Spleen (tissue), 13 donors: ENCODE data around the gene PADI2. TPM values are rescaled to one million over a fixed set of nuclear protein-coding genes. Genes with fewer than 3 reads are reported as not detected.

Experiments used
- DNase-seq: peaks from one replicate; pipeline ENCODE4 v3.0.0-alpha.2; 2020
- H3K27ac ChIP-seq, 8 donors: fragments of 200-600 bp; sonication (generic) in 7 of 8; 1 replicate in 4 of 8; 2 replicates in 4 of 8; pipeline versions ENCODE4 v1.5.0 to v1.8.0; 2016 to 2021; ENCODE audit warnings: inconsistent platforms in 4 of 8, mild to moderate bottlenecking in 4 of 8, moderate library complexity in 1 of 8
- H3K27me3 ChIP-seq, 7 donors: fragments of 200-600 bp; sonication (generic) in 6 of 7; replicated peaks in 1 of 7; 1 replicate in 4 of 7; 2 replicates in 3 of 7; pipeline versions ENCODE4 v1.5.0 to v1.8.0; 2016 to 2021; ENCODE audit warnings: inconsistent platforms in 3 of 7, mild to moderate bottlenecking in 1 of 7
- H3K36me3 ChIP-seq, 6 donors: fragments of 200-600 bp; sonication (generic) in 5 of 6; 1 replicate in 4 of 6; 2 replicates in 2 of 6; pipeline versions ENCODE4 v1.5.0 to v1.8.0; 2016 to 2021; ENCODE audit warnings: inconsistent platforms in 2 of 6
- H3K4me1 ChIP-seq, 6 donors: fragments of 200-600 bp; sonication (generic) in 5 of 6; 1 replicate in 3 of 6; 2 replicates in 3 of 6; pipeline versions ENCODE4 v1.5.0 to v1.8.0; 2016 to 2021; ENCODE audit warnings: inconsistent platforms in 3 of 6
- H3K4me3 ChIP-seq, 8 donors: fragments of 200-600 bp; sonication (generic) in 7 of 8; 1 replicate in 4 of 8; 2 replicates in 4 of 8; pipeline versions ENCODE4 v1.5.0 to v1.8.0; 2016 to 2021; ENCODE audit warnings: inconsistent platforms in 4 of 8, mild to moderate bottlenecking in 4 of 8, moderate library complexity in 2 of 8
- H3K9me3 ChIP-seq, 8 donors: fragments of 200-600 bp; sonication (generic) in 7 of 8; 1 replicate in 4 of 8; 2 replicates in 4 of 8; pipeline versions ENCODE4 v1.5.0 to v1.8.0; 2016 to 2021; ENCODE audit warnings: inconsistent platforms in 4 of 8
- CTCF ChIP-seq, 11 experiments: fragments of 200-600 bp in 7 of 11; fragments of 450-650 bp in 4 of 11; sonication (generic) in 4 of 11; IDR thresholded peaks in 8 of 11; conservative IDR thresholded peaks in 3 of 11; 1 replicate in 7 of 11; 2 replicates in 4 of 11; pipeline versions ENCODE4 v1.4.0 to v1.8.0; 2016 to 2021; ENCODE audit warnings: antibody characterized with exemption in 11 of 11, inconsistent platforms in 4 of 11, mild to moderate bottlenecking in 1 of 11
- POLR2A ChIP-seq, 3 donors: fragments of 450-650 bp; IDR thresholded peaks; one replicate each; pipeline ENCODE4 v1.5.1; 2017; ENCODE audit warnings: antibody characterized with exemption in 3 of 3, mild to moderate bottlenecking in 1 of 3
- POLR2AphosphoS5 ChIP-seq, 3 donors: sonication (generic); formaldehyde crosslinking; IDR thresholded peaks; one replicate each; pipeline ENCODE4 v1.5.1; 2017; ENCODE audit warnings: antibody characterized with exemption in 3 of 3
- WGBS, 5 donors: extraction: QIAGEN DNeasy Blood & Tissue Kit in 3 of 5; methylation state at CpG; one replicate each; pipeline versions ENCODE4 v1.1.5 to v1.1.7; 2013 to 2018; 5-methylcytosine and 5-hydroxymethylcytosine counted together
- intact Hi-C: fragments of 100-400 bp; cut with DNase I; formaldehyde crosslinking; loops from one replicate; pipeline ENCODE4 v1.15.0; 2023; ENCODE audit warnings: low total_unique reads
- long read RNA-seq, 2 donors: transcript quantifications; one replicate each; lab custom pipeline, GENCODE V29; 2026
- polyA plus RNA-seq, 3 donors: library from polyadenylated mRNA; stranded (reverse); fragments of 200-250 nt; gene quantifications; one replicate each; pipeline ENCODE4 v1.2.1, GENCODE V29; 2013
- total RNA-seq, 7 donors: library from RNA; depleted of rRNA in 3 of 7; stranded (reverse); fragments of >200 nt in 3 of 7; fragmentation: NEBNext Ultra II Directional in 4 of 7; extraction: Animal tissue kit (Norgen Biotek cat#: 25700) in 4 of 7; gene quantifications; one replicate each; pipeline versions ENCODE4 v1.1.0 to v1.2.1, GENCODE V29; 2016 to 2021
- donor health status: healthy with polysubstance abuse.
- donor health status: DM: no; HTN: no; CAD: no; lungs with moderate emphysema.
- donor health status: DM: no; HTN: no; CAD: no.
- donor health status: Bipolar disorder and iron deficiency.
- donor health status: healthy.
- donor health status: DM: no; HTN: no; CAD: no.
- donor health status: DM: yes; HTN: yes; CAD: no.

The PADI2 gene
- 10 to 100 TPM in 5 of 7 donors, 1 to 10 TPM in 2; 8.7 to 63.6 (median 30.7) TPM for total RNA-seq
- 1 to 10 TPM in 2 of 3 donors, under 1 TPM in 1; 0.50 to 3.5 (median 3.3) TPM for polyA plus RNA-seq
- long read RNA-seq, donor 1, result 0 reads
- long read RNA-seq, donor 2, result 0 reads

- Histone ChIP-seq H3K27ac (peak within 1 kb of the TSS in 7 of 8 donors; percentile 30 to 94 (median 80)), H3K36me3 (no peaks in the 10 kb centered on the region), H3K4me1 (peaks cover 5 to 71% (median 25%) of the 10 kb centered on the region in 6 donors), H3K9me3 (no peaks in the 10 kb centered on the region), H3K27me3 (peaks cover 0 to 56% (median 23%) of the 10 kb centered on the region in 7 donors), H3K4me3 (peak within 1 kb of the TSS; percentile 20 to 74 (median 50))
- peak; percentile 92 for DNase-seq
- 1 to 3% (median 2%) methylated on average over 23 to 58 of the region's 58 CpGs for WGBS, 5 donors
- intact Hi-C loops, result no loop called here
- peak in 2 of 11 experiments; percentile 2 to 19 for TF ChIP-seq CTCF (IDR thresholded peaks at IDR 0.05 in 8 of 11, conservative IDR thresholded peaks at IDR 0.05 in 3 of 11)
- TF ChIP-seq POLR2AphosphoS5 (IDR thresholded peaks at IDR 0.05), result peak; percentile 26 to 75 (median 67)
- TF ChIP-seq POLR2A (IDR thresholded peaks at IDR 0.05), result no peak
Measured at GRCh38 chr1:17119076-17119772, at the start of gene PADI2. PADI2 (minus strand) TSS chr1:17119451; CDS start chr1:17119371, 80 bp downstream.

- no peak for DNase-seq
- WGBS, 5 donors, result 55 to 78% (median 70%) methylated on average over 7 to 13 of the region's 13 CpGs
- Histone ChIP-seq H3K27ac (no peak overlapping the region), H3K27me3 (peaks cover 0 to 9% (median 0%) of the 10 kb centered on the region in 7 donors), H3K36me3 (no peaks in the 10 kb centered on the region), H3K9me3 (no peaks in the 10 kb centered on the region), H3K4me3 (no peak overlapping the region), H3K4me1 (no peaks in the 10 kb centered on the region)
- TF ChIP-seq CTCF (IDR thresholded peaks at IDR 0.05 in 8 of 11, conservative IDR thresholded peaks at IDR 0.05 in 3 of 11), result no peak
- intact Hi-C loops, result no loop called here
Measured at GRCh38 chr1:17168091-17168876, 49.0 kb upstream of the PADI2 start.

GRCh38 chr1:17167786-17168090 lies 48.5 kb upstream of the PADI2 start:
- no peaks in the 10 kb centered on the region for H3K4me1 ChIP-seq
- H3K9me3 ChIP-seq, result no peaks in the 10 kb centered on the region
- intact Hi-C loops, result no loop called here
- no peak overlapping the region for H3K4me3 ChIP-seq
- no peak for DNase-seq
- H3K36me3 ChIP-seq, result no peaks in the 10 kb centered on the region
- peaks cover 0 to 9% (median 0%) of the 10 kb centered on the region in 7 donors for H3K27me3 ChIP-seq
- TF ChIP-seq CTCF (IDR thresholded peaks at IDR 0.05 in 8 of 11, conservative IDR thresholded peaks at IDR 0.05 in 3 of 11), result no peak
- no peak for TF ChIP-seq POLR2A (IDR thresholded peaks at IDR 0.05)
- TF ChIP-seq POLR2AphosphoS5 (IDR thresholded peaks at IDR 0.05), result no peak
- 72 to 88% (median 80%) methylated on average over 3 to 5 of the region's 5 CpGs for WGBS, 5 donors
- no peak overlapping the region for H3K27ac ChIP-seq
